Esophagus muscularis mucosa (tissue), 3 donors: ENCODE results near the gene DBNDD2.

Experiments
- POLR2A ChIP-seq: fragments of 450-650 bp; IDR thresholded peaks from one replicate; pipeline ENCODE4 v1.6.1; 2017; ENCODE audit warnings: antibody characterized with exemption, moderate library complexity, mild to moderate bottlenecking, low read depth
- TF ChIP-seq, protein P1 (sequence below), 3 experiments: fragments of 200-600 bp in 2 of 3; fragments of 450-650 bp in 1 of 3; sonication (generic) in 2 of 3; IDR thresholded peaks; one replicate each; pipeline ENCODE4 v1.5.1; 2017 to 2019; ENCODE audit warnings: antibody characterized with exemption in 3 of 3, mild to moderate bottlenecking in 2 of 3, moderate library complexity in 1 of 3

DNA sequence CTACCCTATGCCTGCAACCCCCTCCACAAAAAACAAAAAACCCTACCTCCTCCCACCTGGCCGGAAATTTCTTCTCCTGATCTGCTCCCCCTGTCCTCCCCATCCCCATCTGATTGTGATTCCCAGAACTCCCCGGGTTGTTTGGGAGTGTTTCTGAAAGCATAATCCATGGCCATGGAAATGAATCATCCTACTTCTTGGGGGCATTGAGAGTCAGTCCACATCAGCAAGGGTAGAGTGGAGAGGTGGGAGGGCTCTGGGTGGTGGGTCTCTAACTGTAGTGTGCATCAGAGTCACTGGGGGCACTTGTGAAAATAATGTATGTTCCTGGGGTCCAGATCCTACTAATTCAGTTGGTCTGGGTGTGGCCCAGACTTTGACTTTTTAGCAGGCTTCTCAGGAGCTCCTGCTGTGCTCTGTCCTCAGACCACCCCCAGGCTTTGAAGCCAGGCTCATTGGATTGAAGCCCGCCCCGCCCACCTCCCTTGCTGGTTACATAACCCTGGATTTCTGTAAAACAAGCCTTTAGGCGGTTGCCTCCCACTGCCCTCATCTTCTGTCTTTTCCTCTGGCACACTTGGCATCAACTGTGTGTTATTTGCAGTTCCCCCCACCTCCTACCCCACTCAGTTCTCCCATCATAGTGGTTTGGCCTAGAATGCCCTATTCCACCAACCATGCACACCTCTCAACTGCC is 18.4 kb downstream of the DBNDD2 start:
- TF ChIP-seq, protein P1, sequence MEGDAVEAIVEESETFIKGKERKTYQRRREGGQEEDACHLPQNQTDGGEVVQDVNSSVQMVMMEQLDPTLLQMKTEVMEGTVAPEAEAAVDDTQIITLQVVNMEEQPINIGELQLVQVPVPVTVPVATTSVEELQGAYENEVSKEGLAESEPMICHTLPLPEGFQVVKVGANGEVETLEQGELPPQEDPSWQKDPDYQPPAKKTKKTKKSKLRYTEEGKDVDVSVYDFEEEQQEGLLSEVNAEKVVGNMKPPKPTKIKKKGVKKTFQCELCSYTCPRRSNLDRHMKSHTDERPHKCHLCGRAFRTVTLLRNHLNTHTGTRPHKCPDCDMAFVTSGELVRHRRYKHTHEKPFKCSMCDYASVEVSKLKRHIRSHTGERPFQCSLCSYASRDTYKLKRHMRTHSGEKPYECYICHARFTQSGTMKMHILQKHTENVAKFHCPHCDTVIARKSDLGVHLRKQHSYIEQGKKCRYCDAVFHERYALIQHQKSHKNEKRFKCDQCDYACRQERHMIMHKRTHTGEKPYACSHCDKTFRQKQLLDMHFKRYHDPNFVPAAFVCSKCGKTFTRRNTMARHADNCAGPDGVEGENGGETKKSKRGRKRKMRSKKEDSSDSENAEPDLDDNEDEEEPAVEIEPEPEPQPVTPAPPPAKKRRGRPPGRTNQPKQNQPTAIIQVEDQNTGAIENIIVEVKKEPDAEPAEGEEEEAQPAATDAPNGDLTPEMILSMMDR (IDR thresholded peaks at IDR 0.05) = no peak
- TF ChIP-seq POLR2A = no peak
